Left lung (tissue), 10 donors: ENCODE data around the gene KLF3. TPM values are rescaled to one million over a fixed set of nuclear protein-coding genes. Genes with fewer than 3 reads are reported as not detected.

ENCODE experiments used
- ATAC-seq: fragments of 200-7000 bp; cut with Tn5 transposase; one replicate; pipeline ENCODE4 v1.9.1; 2020; ENCODE audit warnings: moderate library complexity
- DNase-seq, 4 donors: peaks; one replicate each; pipeline ENCODE4 v3.0.0-alpha.2; 2013 to 2020
- H3K27ac ChIP-seq, 2 donors: fragments of 200-600 bp; sonication (generic) in 1 of 2; one replicate each; pipeline versions ENCODE4 v1.5.0 to v1.8.0; 2020 to 2021
- H3K27me3 ChIP-seq, 2 donors: fragments of 200-600 bp; sonication (generic) in 1 of 2; one replicate each; pipeline versions ENCODE4 v1.5.0 to v1.8.0; 2020 to 2021
- H3K36me3 ChIP-seq, 2 donors: fragments of 200-600 bp; sonication (generic) in 1 of 2; one replicate each; pipeline versions ENCODE4 v1.5.0 to v1.8.0; 2020 to 2021
- H3K4me1 ChIP-seq, 2 donors: fragments of 200-600 bp; one replicate each; pipeline ENCODE4 v1.8.0; 2021
- H3K4me3 ChIP-seq, 2 donors: fragments of 200-600 bp; sonication (generic) in 1 of 2; one replicate each; pipeline versions ENCODE4 v1.5.0 to v1.8.0; 2020 to 2021; ENCODE audit warnings: mild to moderate bottlenecking in 1 of 2
- H3K9me3 ChIP-seq, 2 donors: fragments of 200-600 bp; sonication (generic) in 1 of 2; one replicate each; pipeline versions ENCODE4 v1.5.0 to v1.8.0; 2020 to 2021
- intact Hi-C, 2 donors: fragments of 100-400 bp; cut with DNase I; formaldehyde crosslinking; loops; one replicate each; pipeline versions ENCODE4 v1.11.2 to v1.14.2; 2022
- polyA plus RNA-seq, 6 donors: library from polyadenylated mRNA; unstranded; fragments of 120-200 nt; gene quantifications; one replicate each; pipeline ENCODE4 v1.2.1, GENCODE V29; 2013; ENCODE audit not compliant: insufficient read length in 6 of 6
- total RNA-seq, 2 donors: library from RNA; stranded (reverse); fragmentation: NEBNext Ultra II Directional; extraction: Animal tissue kit (Norgen Biotek cat#: 25700); gene quantifications; one replicate each; pipeline ENCODE4 v1.2.1, GENCODE V29; 2021
- TF ChIP-seq, protein P1 (sequence below), 2 donors: fragments of 200-600 bp; sonication (generic) in 1 of 2; IDR thresholded peaks; one replicate each; pipeline versions ENCODE4 v1.5.0 to v1.8.0; 2021; ENCODE audit warnings: antibody characterized with exemption in 2 of 2
- donor health status: DM: no; HTN: yes; CAD: no.
- donor health status: DM: no; HTN: no; CAD: no.

KLF3 gene
- total and polyA plus RNA-seq, 8 donors: 43.2 to 59.8 (median 48.0) TPM

- ATAC-seq (no peak), DNase-seq (no peak)
- no peaks in the 10 kb centered on the region for H3K36me3 ChIP-seq
- no peak overlapping the region for H3K27ac ChIP-seq
- H3K27me3 ChIP-seq: no peaks in the 10 kb centered on the region
- intact Hi-C loops: no loop called here
- H3K4me3 ChIP-seq: no peak overlapping the region
- peaks cover 0 to 10% of the 10 kb centered on the region in 2 donors for H3K9me3 ChIP-seq
- H3K4me1 ChIP-seq: no peaks in the 10 kb centered on the region
- TF ChIP-seq, protein P1, sequence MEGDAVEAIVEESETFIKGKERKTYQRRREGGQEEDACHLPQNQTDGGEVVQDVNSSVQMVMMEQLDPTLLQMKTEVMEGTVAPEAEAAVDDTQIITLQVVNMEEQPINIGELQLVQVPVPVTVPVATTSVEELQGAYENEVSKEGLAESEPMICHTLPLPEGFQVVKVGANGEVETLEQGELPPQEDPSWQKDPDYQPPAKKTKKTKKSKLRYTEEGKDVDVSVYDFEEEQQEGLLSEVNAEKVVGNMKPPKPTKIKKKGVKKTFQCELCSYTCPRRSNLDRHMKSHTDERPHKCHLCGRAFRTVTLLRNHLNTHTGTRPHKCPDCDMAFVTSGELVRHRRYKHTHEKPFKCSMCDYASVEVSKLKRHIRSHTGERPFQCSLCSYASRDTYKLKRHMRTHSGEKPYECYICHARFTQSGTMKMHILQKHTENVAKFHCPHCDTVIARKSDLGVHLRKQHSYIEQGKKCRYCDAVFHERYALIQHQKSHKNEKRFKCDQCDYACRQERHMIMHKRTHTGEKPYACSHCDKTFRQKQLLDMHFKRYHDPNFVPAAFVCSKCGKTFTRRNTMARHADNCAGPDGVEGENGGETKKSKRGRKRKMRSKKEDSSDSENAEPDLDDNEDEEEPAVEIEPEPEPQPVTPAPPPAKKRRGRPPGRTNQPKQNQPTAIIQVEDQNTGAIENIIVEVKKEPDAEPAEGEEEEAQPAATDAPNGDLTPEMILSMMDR (IDR thresholded peaks at IDR 0.05): no peak
Observed at GRCh38 chr4:38715050-38715449, 51.1 kb downstream of the KLF3 start.

DNA sequence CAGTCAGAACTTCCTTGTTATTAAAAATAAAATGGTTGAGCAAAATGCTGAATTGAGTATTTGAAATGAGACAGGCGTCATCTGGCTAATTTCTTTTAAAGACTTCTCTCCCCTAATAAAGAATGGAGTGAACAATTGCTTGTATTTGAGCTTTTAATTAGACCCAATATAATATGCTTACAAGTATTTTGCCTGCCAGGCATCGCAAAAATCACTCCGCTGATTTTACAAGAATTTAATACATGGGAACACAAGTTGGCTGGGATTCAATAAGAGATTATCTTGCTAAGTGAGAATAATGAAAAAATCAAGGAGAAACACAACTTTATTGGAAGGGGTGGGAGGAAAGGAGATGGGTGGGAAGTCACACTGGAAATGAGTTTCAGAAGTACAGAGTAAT lies 52.3 kb downstream of the KLF3 start:
- Histone ChIP-seq H3K4me3 (no peak overlapping the region), H3K27me3 (no peaks in the 10 kb centered on the region), H3K27ac (no peak overlapping the region), H3K36me3 (no peaks in the 10 kb centered on the region), H3K9me3 (peaks cover 0 to 10% of the 10 kb centered on the region in 2 donors), H3K4me1 (no peaks in the 10 kb centered on the region)
- ATAC-seq (no peak), DNase-seq (no peak)
- TF ChIP-seq, protein P1 (IDR thresholded peaks at IDR 0.05): no peak
- intact Hi-C loops: no loop called here

DNA sequence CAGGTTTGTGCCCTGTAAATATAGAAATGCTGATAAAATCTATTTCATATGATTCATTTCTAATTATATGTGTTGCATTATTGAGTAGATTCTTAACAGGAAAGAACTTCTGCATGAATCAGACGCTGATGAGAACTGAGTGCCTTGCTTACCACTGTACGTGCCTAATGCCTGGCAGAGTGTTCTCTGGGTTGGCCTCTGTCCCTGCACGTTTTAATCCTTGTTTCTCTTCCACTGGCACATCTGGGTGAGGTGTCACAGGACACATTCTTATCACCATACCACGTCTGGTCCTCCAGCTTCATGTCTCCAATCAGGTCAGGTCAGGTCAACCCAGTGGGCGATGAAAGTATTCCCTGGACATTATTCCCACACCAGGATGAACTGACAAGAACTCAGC lies 53.6 kb downstream of the KLF3 start:
- no peaks in the 10 kb centered on the region for H3K36me3 ChIP-seq
- no peaks in the 10 kb centered on the region for H3K4me1 ChIP-seq
- H3K27ac ChIP-seq: no peak overlapping the region
- peaks cover 0 to 5% of the 10 kb centered on the region in 2 donors for H3K9me3 ChIP-seq
- DNase-seq (no peak), ATAC-seq (no peak)
- H3K27me3 ChIP-seq: no peaks in the 10 kb centered on the region
- TF ChIP-seq, protein P1 (IDR thresholded peaks at IDR 0.05): no peak
- H3K4me3 ChIP-seq: no peak overlapping the region
- intact Hi-C loops: no loop called here

DNA sequence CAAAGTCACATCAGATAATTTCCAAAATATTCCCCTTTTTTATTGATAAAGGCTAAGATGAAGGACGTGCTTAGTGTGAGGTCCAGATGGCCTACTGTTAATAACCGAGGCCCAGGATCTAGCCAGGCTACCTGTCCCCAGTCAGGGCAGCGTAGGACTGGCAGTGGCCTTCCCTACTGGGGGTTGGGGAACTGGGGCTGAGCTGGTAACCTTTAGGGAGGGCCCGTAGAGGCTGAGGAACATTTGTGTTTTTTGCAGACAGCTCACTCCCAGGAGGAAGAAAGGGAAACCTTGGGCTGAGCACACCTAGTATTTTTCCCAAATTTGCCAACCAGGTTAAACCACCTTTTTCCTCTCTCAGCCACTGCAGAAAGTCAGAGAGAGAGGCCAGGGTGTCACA lies 59.1 kb downstream of the KLF3 start:
- H3K36me3 ChIP-seq: no peaks in the 10 kb centered on the region
- H3K4me3 ChIP-seq: no peak overlapping the region
- ATAC-seq: no peak
- H3K27ac ChIP-seq: no peak overlapping the region
- intact Hi-C loops: no loop called here
- H3K9me3 ChIP-seq: no peaks in the 10 kb centered on the region
- TF ChIP-seq, protein P1 (IDR thresholded peaks at IDR 0.05): no peak
- no peak for DNase-seq
- H3K27me3 ChIP-seq: no peaks in the 10 kb centered on the region
- H3K4me1 ChIP-seq: peaks cover 0 to 11% of the 10 kb centered on the region in 2 donors

GRCh38 chr4:38723726-38724474 lies 59.9 kb downstream of the KLF3 start:
- no peak for DNase-seq
- Histone ChIP-seq H3K4me3 (no peak overlapping the region), H3K27ac (no peak overlapping the region), H3K4me1 (peaks cover 0 to 16% of the 10 kb centered on the region in 2 donors), H3K27me3 (no peaks in the 10 kb centered on the region), H3K36me3 (no peaks in the 10 kb centered on the region), H3K9me3 (no peaks in the 10 kb centered on the region)
- no peak for ATAC-seq
- TF ChIP-seq, protein P1 (IDR thresholded peaks at IDR 0.05): no peak
- intact Hi-C loops: no loop called here
